HL-60 (cell line): ENCODE data around the gene NDUFS2.

Source experiments
- DNase-seq, 2 experiments: peaks; one replicate each; pipeline ENCODE4 v3.0.0-alpha.2; 2010 to 2020; ENCODE audit warnings: low read depth in 1 of 2, low spot score in 1 of 2
- H3K27ac ChIP-seq: fragments of 250-450 bp; sonication (Bioruptor Pico); replicated peaks from 2 replicates; pipeline ENCODE4 v1.5.1; 2020; ENCODE audit warnings: mild to moderate bottlenecking, moderate library complexity
- H3K27me3 ChIP-seq: fragments of 250-450 bp; sonication (Bioruptor Pico); 2 replicates; pipeline ENCODE4 v1.5.1; 2021; ENCODE audit warnings: mild to moderate bottlenecking, moderate library complexity; ENCODE audit not compliant: insufficient read depth, poor library complexity, severe bottlenecking
- H3K4me3 ChIP-seq: replicated peaks from 2 replicates; pipeline ENCODE4 v1.5.1; 2011; ENCODE audit warnings: mild to moderate bottlenecking, control low read depth, low read length; ENCODE audit not compliant: insufficient read depth
- GABPA ChIP-seq: IDR thresholded peaks from 2 replicates; pipeline ENCODE4 v1.6.1; 2012; ENCODE audit warnings: low read depth
- POLR2AphosphoS5 ChIP-seq: IDR thresholded peaks from 2 replicates; pipeline ENCODE4 v1.6.1; 2012; ENCODE audit warnings: low read depth
- SPI1 ChIP-seq: IDR thresholded peaks from 2 replicates; pipeline ENCODE4 v1.6.1; 2012; ENCODE audit warnings: low read depth, mild to moderate bottlenecking, borderline replicate concordance
- microRNA-seq: library from miRNA; unstranded; fragments of <30 nt; microRNA quantifications from one replicate; pipeline ENCODE4, GENCODE V29; 2018
- TF ChIP-seq, protein P1 (sequence below): IDR thresholded peaks from 2 replicates; pipeline ENCODE4 v1.6.1; 2012; ENCODE audit warnings: low read depth; ENCODE audit not compliant: insufficient replicate concordance
- TF ChIP-seq, protein P2 (sequence below): IDR thresholded peaks from one replicate; pipeline ENCODE4 v1.5.1; 2011; ENCODE audit warnings: low read length, control low read depth, inconsistent platforms; ENCODE audit not compliant: insufficient read depth

Gene NDUFS2

DNA sequence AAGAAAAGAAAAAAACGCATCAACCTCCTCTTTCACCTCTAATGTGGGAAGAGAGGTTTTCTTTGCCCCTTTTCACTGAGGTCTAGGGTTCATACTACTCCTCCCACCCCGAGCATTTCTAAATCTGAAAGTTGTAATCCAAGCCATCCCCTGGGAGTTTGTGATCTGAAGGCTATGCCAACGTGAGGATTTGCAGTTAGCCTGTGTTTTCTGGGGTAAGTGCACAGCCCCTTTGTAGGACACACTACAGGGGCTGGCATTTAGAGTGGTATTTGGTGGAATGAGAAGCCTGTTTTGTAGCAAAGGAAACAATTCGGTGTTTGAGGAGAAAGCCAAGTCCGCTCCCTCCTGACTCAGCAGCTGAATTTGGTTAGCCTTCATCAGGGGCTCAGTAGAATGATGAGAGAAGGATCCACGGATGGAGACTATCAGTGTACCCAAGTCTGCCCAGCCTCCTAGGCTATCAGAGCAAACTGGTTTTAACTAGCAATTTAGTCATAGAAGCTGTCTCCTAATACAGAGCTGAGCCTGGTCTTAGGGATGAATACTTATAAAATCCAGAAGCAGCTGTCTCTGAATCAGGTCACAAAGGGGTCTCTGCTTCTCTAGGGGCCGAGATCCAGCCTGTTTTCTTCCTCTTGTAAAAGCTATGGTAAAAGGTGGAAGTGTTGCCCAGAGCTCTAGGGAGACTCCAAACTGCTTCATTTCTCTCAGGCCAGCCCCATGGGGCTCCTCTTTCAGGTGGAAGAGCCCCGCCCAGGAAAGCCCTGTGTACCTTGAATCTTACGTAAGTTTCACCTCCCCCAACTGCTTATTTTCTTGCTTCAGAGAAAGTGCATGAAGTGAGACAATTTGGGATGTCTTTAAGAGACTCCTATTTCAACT, 58.5 kb downstream of the NDUFS2 start:
- Histone ChIP-seq H3K27ac (no peak overlapping the region), H3K27me3 (peaks cover 36% of the 10 kb centered on the region), H3K4me3 (no peak overlapping the region)
- DNase-seq, result no peak
- TF ChIP-seq, protein P1, sequence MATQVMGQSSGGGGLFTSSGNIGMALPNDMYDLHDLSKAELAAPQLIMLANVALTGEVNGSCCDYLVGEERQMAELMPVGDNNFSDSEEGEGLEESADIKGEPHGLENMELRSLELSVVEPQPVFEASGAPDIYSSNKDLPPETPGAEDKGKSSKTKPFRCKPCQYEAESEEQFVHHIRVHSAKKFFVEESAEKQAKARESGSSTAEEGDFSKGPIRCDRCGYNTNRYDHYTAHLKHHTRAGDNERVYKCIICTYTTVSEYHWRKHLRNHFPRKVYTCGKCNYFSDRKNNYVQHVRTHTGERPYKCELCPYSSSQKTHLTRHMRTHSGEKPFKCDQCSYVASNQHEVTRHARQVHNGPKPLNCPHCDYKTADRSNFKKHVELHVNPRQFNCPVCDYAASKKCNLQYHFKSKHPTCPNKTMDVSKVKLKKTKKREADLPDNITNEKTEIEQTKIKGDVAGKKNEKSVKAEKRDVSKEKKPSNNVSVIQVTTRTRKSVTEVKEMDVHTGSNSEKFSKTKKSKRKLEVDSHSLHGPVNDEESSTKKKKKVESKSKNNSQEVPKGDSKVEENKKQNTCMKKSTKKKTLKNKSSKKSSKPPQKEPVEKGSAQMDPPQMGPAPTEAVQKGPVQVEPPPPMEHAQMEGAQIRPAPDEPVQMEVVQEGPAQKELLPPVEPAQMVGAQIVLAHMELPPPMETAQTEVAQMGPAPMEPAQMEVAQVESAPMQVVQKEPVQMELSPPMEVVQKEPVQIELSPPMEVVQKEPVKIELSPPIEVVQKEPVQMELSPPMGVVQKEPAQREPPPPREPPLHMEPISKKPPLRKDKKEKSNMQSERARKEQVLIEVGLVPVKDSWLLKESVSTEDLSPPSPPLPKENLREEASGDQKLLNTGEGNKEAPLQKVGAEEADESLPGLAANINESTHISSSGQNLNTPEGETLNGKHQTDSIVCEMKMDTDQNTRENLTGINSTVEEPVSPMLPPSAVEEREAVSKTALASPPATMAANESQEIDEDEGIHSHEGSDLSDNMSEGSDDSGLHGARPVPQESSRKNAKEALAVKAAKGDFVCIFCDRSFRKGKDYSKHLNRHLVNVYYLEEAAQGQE, result no peak
- TF ChIP-seq, protein P2, sequence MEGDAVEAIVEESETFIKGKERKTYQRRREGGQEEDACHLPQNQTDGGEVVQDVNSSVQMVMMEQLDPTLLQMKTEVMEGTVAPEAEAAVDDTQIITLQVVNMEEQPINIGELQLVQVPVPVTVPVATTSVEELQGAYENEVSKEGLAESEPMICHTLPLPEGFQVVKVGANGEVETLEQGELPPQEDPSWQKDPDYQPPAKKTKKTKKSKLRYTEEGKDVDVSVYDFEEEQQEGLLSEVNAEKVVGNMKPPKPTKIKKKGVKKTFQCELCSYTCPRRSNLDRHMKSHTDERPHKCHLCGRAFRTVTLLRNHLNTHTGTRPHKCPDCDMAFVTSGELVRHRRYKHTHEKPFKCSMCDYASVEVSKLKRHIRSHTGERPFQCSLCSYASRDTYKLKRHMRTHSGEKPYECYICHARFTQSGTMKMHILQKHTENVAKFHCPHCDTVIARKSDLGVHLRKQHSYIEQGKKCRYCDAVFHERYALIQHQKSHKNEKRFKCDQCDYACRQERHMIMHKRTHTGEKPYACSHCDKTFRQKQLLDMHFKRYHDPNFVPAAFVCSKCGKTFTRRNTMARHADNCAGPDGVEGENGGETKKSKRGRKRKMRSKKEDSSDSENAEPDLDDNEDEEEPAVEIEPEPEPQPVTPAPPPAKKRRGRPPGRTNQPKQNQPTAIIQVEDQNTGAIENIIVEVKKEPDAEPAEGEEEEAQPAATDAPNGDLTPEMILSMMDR, result no peak
- TF ChIP-seq SPI1 (no peak), POLR2AphosphoS5 (no peak), GABPA (no peak)

DNA sequence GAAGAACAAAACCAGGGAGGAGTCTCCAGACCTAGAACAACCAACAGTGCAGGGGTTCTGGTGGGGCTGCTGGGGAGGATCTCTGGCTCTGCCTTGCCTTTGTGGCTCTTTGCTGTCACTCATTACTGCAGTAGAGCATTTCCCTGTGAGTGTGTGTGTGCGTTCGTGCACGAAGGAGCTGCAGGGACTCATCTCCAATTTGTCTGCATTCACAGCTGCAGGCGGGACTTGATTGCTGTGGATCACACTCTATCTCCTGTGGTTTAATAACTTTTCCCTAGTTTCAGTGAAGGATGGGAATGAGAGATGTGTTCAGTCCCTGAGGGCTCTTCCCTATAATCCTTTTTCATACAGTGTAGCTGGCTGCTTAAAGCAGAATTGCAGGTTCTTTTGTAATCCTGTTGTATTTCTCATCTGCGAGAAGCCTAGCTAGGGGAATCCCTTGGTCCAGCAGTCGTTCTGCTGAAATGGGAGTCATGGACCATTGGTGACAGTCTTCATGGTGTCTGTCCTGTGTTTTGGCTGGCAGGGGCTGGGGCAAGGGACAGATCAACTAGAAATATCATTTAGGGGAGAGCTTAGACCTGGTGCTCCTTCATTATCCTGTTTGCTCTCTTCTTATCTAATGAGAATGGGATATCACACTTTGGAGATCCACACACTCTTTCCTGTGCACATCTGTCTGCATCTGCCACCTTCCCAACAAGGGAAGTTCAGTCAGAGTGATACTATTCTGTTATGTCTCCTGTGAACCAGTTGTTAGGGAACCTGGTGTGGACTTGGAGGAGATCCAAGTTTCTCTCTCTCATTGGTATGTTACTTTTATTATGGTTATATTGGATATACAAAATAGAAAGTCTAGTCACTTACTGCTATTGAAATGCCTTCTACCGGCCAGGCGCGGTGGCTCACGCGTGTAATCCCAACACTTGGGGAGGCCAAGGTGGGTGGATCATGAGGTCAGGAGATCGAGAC, 59.4 kb downstream of the NDUFS2 start:
- H3K27me3 ChIP-seq, result peaks cover 36% of the 10 kb centered on the region
- no peak overlapping the region for H3K4me3 ChIP-seq
- H3K27ac ChIP-seq, result no peak overlapping the region
- no peak for DNase-seq
- TF ChIP-seq POLR2AphosphoS5 (no peak), GABPA (no peak), SPI1 (no peak)
- TF ChIP-seq, protein P2, result no peak
- TF ChIP-seq, protein P1, result peak; percentile 73

Small RNA genes lying within 50 kb of the gene (microRNA-seq; reads per million reads assigned to microRNA genes)
- gene MIR5187, result 0.90 reads per million
